Body of pancreas (tissue), 4 donors: ENCODE measurements around the gene FIZ1.

Experiments used
- CTCF ChIP-seq, 7 experiments: fragments of 450-650 bp in 4 of 7; fragments of 200-600 bp in 3 of 7; sonication (generic) in 3 of 7; IDR thresholded peaks; one replicate each; pipeline ENCODE4 v1.5.1; 2016 to 2019; ENCODE audit warnings: antibody characterized with exemption in 7 of 7
- POLR2A ChIP-seq, 3 donors: fragments of 450-650 bp; IDR thresholded peaks; one replicate each; pipeline ENCODE4 v1.6.1; 2016; ENCODE audit warnings: antibody characterized with exemption in 3 of 3, mild to moderate bottlenecking in 2 of 3

DNA sequence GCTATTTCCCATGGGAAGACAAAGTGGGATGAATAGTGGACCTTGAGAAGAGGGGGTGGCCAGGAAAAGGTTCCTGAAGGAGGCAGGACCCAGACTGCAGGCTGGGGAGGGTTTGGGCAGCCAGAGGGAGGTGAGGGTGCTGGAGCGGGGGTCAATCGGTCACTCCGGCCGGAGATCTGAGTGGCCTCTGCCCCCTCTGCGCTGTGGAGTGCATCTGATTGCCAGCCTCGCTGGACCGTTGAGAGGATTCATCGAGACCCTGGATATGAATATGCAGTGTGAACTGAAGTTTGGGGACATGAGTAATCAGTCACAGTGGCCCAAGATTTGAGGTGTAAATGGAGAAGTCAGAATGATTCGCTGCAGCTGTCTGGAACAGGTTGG is 36.0 kb upstream of the FIZ1 start:
- TF ChIP-seq CTCF (IDR thresholded peaks at IDR 0.05) (no peak), POLR2A (IDR thresholded peaks at IDR 0.05) (no peak)
